Transverse colon (tissue), 4 donors: ENCODE measurements around the gene ZNF804A. TPM values are rescaled to one million over a fixed set of nuclear protein-coding genes. Genes with fewer than 3 reads are reported as not detected.

Experiments
- DNase-seq: peaks from one replicate; pipeline ENCODE4 v3.0.0-alpha.2; 2019
- H3K27ac ChIP-seq, 4 donors: fragments of 200-600 bp; sonication (generic); 2 replicates each; pipeline ENCODE4 v1.5.1; 2016 to 2018; ENCODE audit warnings: inconsistent platforms in 4 of 4
- H3K27me3 ChIP-seq: fragments of 200-600 bp; sonication (generic); 2 replicates; pipeline ENCODE4 v1.5.1; 2017; ENCODE audit warnings: inconsistent platforms
- H3K36me3 ChIP-seq, 4 donors: fragments of 200-600 bp; sonication (generic); 2 replicates each; pipeline ENCODE4 v1.5.1; 2017 to 2019; ENCODE audit warnings: inconsistent platforms in 4 of 4
- H3K4me1 ChIP-seq, 4 donors: fragments of 200-600 bp; sonication (generic); 2 replicates each; pipeline ENCODE4 v1.5.1; 2017 to 2020; ENCODE audit warnings: inconsistent platforms in 4 of 4
- H3K4me3 ChIP-seq, 4 donors: fragments of 200-600 bp; sonication (generic); 1 replicate in 1 of 4; 2 replicates in 3 of 4; pipeline versions ENCODE4 v1.5.1 to v1.6.1; 2017 to 2019; ENCODE audit warnings: inconsistent platforms in 4 of 4
- H3K9me3 ChIP-seq, 2 donors: fragments of 200-600 bp; sonication (generic); 2 replicates each; pipeline ENCODE4 v1.5.1; 2017 to 2019; ENCODE audit warnings: inconsistent platforms in 2 of 2
- CTCF ChIP-seq, 5 experiments: fragments of 200-600 bp in 3 of 5; fragments of 450-650 bp in 2 of 5; sonication (generic) in 3 of 5; IDR thresholded peaks; 1 replicate in 2 of 5; 2 replicates in 3 of 5; pipeline ENCODE4 v1.5.1; 2016 to 2017; ENCODE audit warnings: antibody characterized with exemption in 5 of 5, inconsistent platforms in 3 of 5, mild to moderate bottlenecking in 2 of 5, moderate library complexity in 1 of 5
- EP300 ChIP-seq: sonication (generic); formaldehyde crosslinking; IDR thresholded peaks from one replicate; pipeline ENCODE4 v1.6.1; 2017; ENCODE audit warnings: antibody characterized with exemption, low read depth
- POLR2A ChIP-seq: fragments of 450-650 bp; IDR thresholded peaks from one replicate; pipeline ENCODE4 v1.6.1; 2016; ENCODE audit warnings: antibody characterized with exemption, mild to moderate bottlenecking, moderate library complexity
- POLR2AphosphoS5 ChIP-seq, 3 donors: sonication (generic); formaldehyde crosslinking; IDR thresholded peaks; one replicate each; pipeline ENCODE4 v1.6.1; 2016; ENCODE audit warnings: antibody characterized with exemption in 3 of 3
- whole genome bisulfite sequencing, 2 donors: methylation state at CpG; one replicate each; pipeline ENCODE4 v1.1.5; 2018; ENCODE audit warnings: low coverage in 1 of 2; 5-methylcytosine and 5-hydroxymethylcytosine counted together
- in situ Hi-C, 4 donors: fragments of 200-750 bp; cut with MboI; loops; one replicate each; pipeline versions ENCODE4 v1.15.0 to v1.15.1; 2017; ENCODE audit warnings: low sequenced_read_pairs in 3 of 4, low pct_ligation_motif_present in 1 of 4, low pct_unique_long_range_greater_than_20kb in 1 of 4
- intact Hi-C: fragments of 100-400 bp; cut with DNase I; formaldehyde crosslinking; loops from one replicate; pipeline ENCODE4 v1.15.1; 2023; ENCODE audit warnings: low total_unique reads
- total RNA-seq, 4 donors: library from RNA; depleted of rRNA; stranded (reverse); fragments of >200 nt; gene quantifications; one replicate each; pipeline ENCODE4 v1.1.0, GENCODE V29; 2016

The ZNF804A gene
- total RNA-seq: 1 to 10 TPM in 1 of 4 donors, under 1 TPM in 3; 0.16 to 1.5 (median 0.70) TPM

GRCh38 chr2:184598316-184599053 is at the start of gene ZNF804A:
ZNF804A (plus strand) TSS chr2:184598529; CDS start chr2:184598960, 431 bp downstream.
- Histone ChIP-seq H3K27ac (peak within 1 kb of the TSS; percentile 25 to 54 (median 40)), H3K4me1 (peaks cover 0 to 7% (median 2%) of the 10 kb centered on the region in 4 donors), H3K36me3 (no peaks in the 10 kb centered on the region), H3K4me3 (peak within 1 kb of the TSS; percentile 29 to 55 (median 42)), H3K27me3 (peaks cover 65% of the 10 kb centered on the region), H3K9me3 (no peaks in the 10 kb centered on the region)
- 1% methylated on average over 44 of the region's 88 CpGs; no CpG with 5 or more reads in 1 of the 2 donors for WGBS, 2 donors
- peak; percentile 53 for DNase-seq
- intact Hi-C loops (no loop called here), in situ Hi-C loops (no loop called here)
- TF ChIP-seq POLR2AphosphoS5 (IDR thresholded peaks at IDR 0.05) (no peak), EP300 (no peak), CTCF (IDR thresholded peaks at IDR 0.05) (no peak), POLR2A (no peak)

GRCh38 chr2:184549153-184549552 is 49.2 kb upstream of the ZNF804A start:
- intact Hi-C loops: no loop called here
- in situ Hi-C loops: no loop called here
- DNase-seq: no peak
- no peaks in the 10 kb centered on the region for H3K9me3 ChIP-seq
- H3K4me1 ChIP-seq: no peaks in the 10 kb centered on the region
- H3K27ac ChIP-seq: no peak overlapping the region
- H3K36me3 ChIP-seq: no peaks in the 10 kb centered on the region
- TF ChIP-seq POLR2A (no peak), EP300 (no peak), POLR2AphosphoS5 (IDR thresholded peaks at IDR 0.05) (no peak), CTCF (IDR thresholded peaks at IDR 0.05) (no peak)
- no peak overlapping the region for H3K4me3 ChIP-seq
- no peaks in the 10 kb centered on the region for H3K27me3 ChIP-seq
- WGBS, 2 donors: 80 to 87% methylated on average over 2 of the region's 2 CpGs

GRCh38 chr2:184551626-184552025 is 46.7 kb upstream of the ZNF804A start:
- no peaks in the 10 kb centered on the region for H3K36me3 ChIP-seq
- no peaks in the 10 kb centered on the region for H3K27me3 ChIP-seq
- WGBS, 2 donors: 63 to 70% methylated on average over 1 of the region's 1 CpG
- intact Hi-C loops (no loop called here), in situ Hi-C loops (no loop called here)
- H3K9me3 ChIP-seq: no peaks in the 10 kb centered on the region
- H3K4me1 ChIP-seq: no peaks in the 10 kb centered on the region
- no peak for TF ChIP-seq EP300
- no peak for TF ChIP-seq CTCF (IDR thresholded peaks at IDR 0.05)
- TF ChIP-seq POLR2AphosphoS5 (IDR thresholded peaks at IDR 0.05): no peak
- no peak for TF ChIP-seq POLR2A
- H3K4me3 ChIP-seq: no peak overlapping the region
- H3K27ac ChIP-seq: no peak overlapping the region
- no peak for DNase-seq

- TF ChIP-seq POLR2A (no peak), EP300 (no peak), CTCF (IDR thresholded peaks at IDR 0.05) (no peak), POLR2AphosphoS5 (IDR thresholded peaks at IDR 0.05) (no peak)
- Histone ChIP-seq H3K36me3 (no peaks in the 10 kb centered on the region), H3K9me3 (no peaks in the 10 kb centered on the region), H3K4me1 (no peaks in the 10 kb centered on the region), H3K27me3 (no peaks in the 10 kb centered on the region), H3K4me3 (no peak overlapping the region), H3K27ac (no peak overlapping the region)
- intact Hi-C loops: no loop called here
- in situ Hi-C loops: no loop called here
- no peak for DNase-seq
Measured at GRCh38 chr2:184554736-184555135, 43.6 kb upstream of the ZNF804A start.
